HEK293 (cell line): Measurements from ENCODE around the gene TMEM240.

Source experiments
- FEZF1 ChIP-seq: fragments of 450-650 bp; formaldehyde crosslinking; IDR thresholded peaks from 2 replicates; pipeline ENCODE4 v1.5.1; 2016; ENCODE audit warnings: missing biosample characterization, missing genetic modification characterization
- RBAK ChIP-seq: fragments of 450-650 bp; formaldehyde crosslinking; IDR thresholded peaks from 2 replicates; pipeline ENCODE4 v1.5.1; 2016; ENCODE audit warnings: missing biosample characterization, missing genetic modification characterization
- SCRT2 ChIP-seq: fragments of 450-650 bp; formaldehyde crosslinking; IDR thresholded peaks from 2 replicates; pipeline ENCODE4 v1.5.1; 2016; ENCODE audit warnings: missing biosample characterization, missing genetic modification characterization
- YY1 ChIP-seq: fragments of 450-650 bp; formaldehyde crosslinking; IDR thresholded peaks from 2 replicates; pipeline ENCODE4 v1.5.1; 2018; ENCODE audit warnings: missing biosample characterization, missing genetic modification characterization
- YY2 ChIP-seq: fragments of 450-650 bp; formaldehyde crosslinking; IDR thresholded peaks from 2 replicates; pipeline ENCODE4 v1.5.1; 2016; ENCODE audit warnings: missing biosample characterization, missing genetic modification characterization
- ZBTB17 ChIP-seq: fragments of 450-650 bp; formaldehyde crosslinking; IDR thresholded peaks from 2 replicates; pipeline ENCODE4 v1.5.1; 2016; ENCODE audit warnings: missing biosample characterization, missing genetic modification characterization
- ZBTB7A ChIP-seq: fragments of 450-650 bp; formaldehyde crosslinking; IDR thresholded peaks from 2 replicates; pipeline ENCODE4 v1.5.1; 2016; ENCODE audit warnings: low read depth, missing biosample characterization, missing genetic modification characterization
- ZBTB8A ChIP-seq: fragments of 450-650 bp; formaldehyde crosslinking; IDR thresholded peaks from 2 replicates; pipeline ENCODE4 v1.5.1; 2016; ENCODE audit warnings: missing biosample characterization, missing genetic modification characterization
- ZEB2 ChIP-seq: fragments of 450-650 bp; formaldehyde crosslinking; IDR thresholded peaks from 2 replicates; pipeline ENCODE4 v1.5.1; 2016; ENCODE audit warnings: missing biosample characterization, missing genetic modification characterization
- ZFP69B ChIP-seq: fragments of 450-650 bp; formaldehyde crosslinking; IDR thresholded peaks from 2 replicates; pipeline ENCODE4 v1.5.1; 2016; ENCODE audit warnings: missing biosample characterization, missing genetic modification characterization
- ZNF341 ChIP-seq: fragments of 450-650 bp; formaldehyde crosslinking; IDR thresholded peaks from 2 replicates; pipeline ENCODE4; 2016; ENCODE audit warnings: low read depth, missing biosample characterization, missing genetic modification characterization
- ZNF366 ChIP-seq: fragments of 450-650 bp; formaldehyde crosslinking; conservative IDR thresholded peaks from 2 replicates; pipeline ENCODE4 v1.5.1; 2016; ENCODE audit warnings: missing biosample characterization, missing genetic modification characterization
- ZNF391 ChIP-seq: fragments of 450-650 bp; formaldehyde crosslinking; IDR thresholded peaks from 2 replicates; pipeline ENCODE4 v1.5.1; 2016; ENCODE audit warnings: low read depth, missing biosample characterization, missing genetic modification characterization, borderline replicate concordance
- ZNF394 ChIP-seq: fragments of 450-650 bp; formaldehyde crosslinking; IDR thresholded peaks from 2 replicates; pipeline ENCODE4 v1.5.1; 2016; ENCODE audit warnings: missing biosample characterization, missing genetic modification characterization, mild to moderate bottlenecking, moderate library complexity, borderline replicate concordance
- ZNF501 ChIP-seq: fragments of 450-650 bp; formaldehyde crosslinking; IDR thresholded peaks from 2 replicates; pipeline ENCODE4 v1.5.1; 2016; ENCODE audit warnings: missing biosample characterization, missing genetic modification characterization
- ZNF514 ChIP-seq: fragments of 450-650 bp; formaldehyde crosslinking; IDR thresholded peaks from 2 replicates; pipeline ENCODE4 v1.5.1; 2016; ENCODE audit warnings: missing biosample characterization, missing genetic modification characterization
- ZNF530 ChIP-seq: fragments of 450-650 bp; formaldehyde crosslinking; IDR thresholded peaks from 2 replicates; pipeline ENCODE4 v1.5.1; 2016; ENCODE audit warnings: low read depth, missing biosample characterization, missing genetic modification characterization
- ZNF549 ChIP-seq: fragments of 450-650 bp; IDR thresholded peaks from 2 replicates; pipeline ENCODE4 v1.5.1; 2018; ENCODE audit warnings: missing biosample characterization, missing genetic modification characterization, mild to moderate bottlenecking, inconsistent platforms, moderate library complexity
- ZNF555 ChIP-seq: fragments of 450-650 bp; formaldehyde crosslinking; conservative IDR thresholded peaks from 2 replicates; pipeline ENCODE4 v1.5.1; 2017; ENCODE audit warnings: missing biosample characterization, mild to moderate bottlenecking, missing genetic modification characterization, inconsistent platforms
- ZNF600 ChIP-seq: fragments of 450-650 bp; formaldehyde crosslinking; IDR thresholded peaks from 2 replicates; pipeline ENCODE4 v1.5.1; 2016; ENCODE audit warnings: missing biosample characterization, missing genetic modification characterization
- ZNF610 ChIP-seq: fragments of 450-650 bp; formaldehyde crosslinking; IDR thresholded peaks from 2 replicates; pipeline ENCODE4 v1.5.1; 2016; ENCODE audit warnings: missing biosample characterization, missing genetic modification characterization, borderline replicate concordance
- ZNF629 ChIP-seq: fragments of 450-650 bp; formaldehyde crosslinking; IDR thresholded peaks from 2 replicates; pipeline ENCODE4 v1.5.1; 2017; ENCODE audit warnings: missing biosample characterization, missing genetic modification characterization
- ZNF660 ChIP-seq: fragments of 450-650 bp; IDR thresholded peaks from 2 replicates; pipeline ENCODE4 v1.5.1; 2018; ENCODE audit warnings: missing biosample characterization, mild to moderate bottlenecking, missing genetic modification characterization
- ZNF768 ChIP-seq: fragments of 450-650 bp; formaldehyde crosslinking; IDR thresholded peaks from 2 replicates; pipeline ENCODE4 v1.5.1; 2018; ENCODE audit warnings: missing biosample characterization, mild to moderate bottlenecking, missing genetic modification characterization
- TF ChIP-seq, protein P1 (sequence below): fragments of 450-650 bp; formaldehyde crosslinking; IDR thresholded peaks from 2 replicates; pipeline ENCODE4 v1.5.1; 2016; ENCODE audit warnings: missing biosample characterization, missing genetic modification characterization
- TF ChIP-seq, protein P2 (sequence below): fragments of 450-650 bp; formaldehyde crosslinking; IDR thresholded peaks from 2 replicates; pipeline ENCODE4 v1.5.1; 2016; ENCODE audit warnings: missing biosample characterization, missing genetic modification characterization
- TF ChIP-seq, protein P3 (sequence below): fragments of 450-650 bp; formaldehyde crosslinking; IDR thresholded peaks from 2 replicates; pipeline ENCODE4 v1.5.1; 2017; ENCODE audit warnings: missing biosample characterization, missing genetic modification characterization
- TF ChIP-seq, protein P4 (sequence below): fragments of 450-650 bp; formaldehyde crosslinking; IDR thresholded peaks from 2 replicates; pipeline ENCODE4 v1.5.1; 2016; ENCODE audit warnings: missing biosample characterization, missing genetic modification characterization
- TF ChIP-seq, protein P5 (sequence below): fragments of 450-650 bp; formaldehyde crosslinking; IDR thresholded peaks from 2 replicates; pipeline ENCODE4 v1.5.1; 2017; ENCODE audit warnings: missing biosample characterization, mild to moderate bottlenecking, missing genetic modification characterization, moderate library complexity
- TF ChIP-seq, protein P6 (sequence below): fragments of 450-650 bp; formaldehyde crosslinking; IDR thresholded peaks from 2 replicates; pipeline ENCODE4 v1.5.1; 2017; ENCODE audit warnings: missing biosample characterization, missing genetic modification characterization

The TMEM240 gene

DNA sequence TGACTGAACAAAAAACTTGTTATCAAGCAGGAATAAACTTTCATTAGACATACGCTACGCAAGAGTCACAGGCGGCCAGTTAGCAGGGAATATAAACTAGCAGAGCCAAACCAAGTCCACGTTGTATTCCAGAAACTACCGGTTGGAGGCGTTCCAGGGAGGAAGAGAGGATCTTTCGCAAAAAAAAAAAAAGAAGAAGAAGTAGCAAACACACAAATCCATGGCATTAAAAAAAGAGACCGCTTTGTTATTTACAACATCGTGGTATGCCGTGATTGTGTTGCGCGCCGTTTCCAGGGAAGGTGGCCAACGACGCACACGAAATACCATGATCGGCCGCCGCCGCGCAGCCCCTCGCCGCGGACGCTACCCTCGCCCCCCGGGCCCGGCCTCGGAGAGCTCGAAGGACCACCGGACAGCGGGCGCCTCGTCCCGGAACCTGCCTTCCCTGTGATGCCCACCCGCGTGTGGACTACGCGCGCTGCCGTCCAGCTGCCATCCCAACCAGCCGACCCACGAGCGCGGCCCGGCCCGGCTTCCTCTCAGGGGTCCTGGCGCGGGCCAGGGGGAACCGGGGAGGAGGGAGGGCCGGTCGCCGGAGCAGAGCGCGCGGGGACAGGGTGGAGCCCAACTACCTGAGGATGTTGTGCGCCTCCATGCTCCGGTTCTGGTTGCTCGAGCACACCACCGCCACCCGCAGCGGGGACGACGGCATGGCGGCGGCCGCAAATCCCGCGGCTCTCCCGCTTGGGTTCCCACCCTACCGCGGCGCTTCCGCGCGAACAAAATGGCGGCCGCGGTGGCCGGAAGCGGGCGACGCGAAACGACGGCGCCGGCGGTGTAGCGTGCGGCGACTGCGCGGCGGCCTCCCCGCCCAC, 33.7 kb upstream of the TMEM240 start (continued):
- TF ChIP-seq ZNF366 (tag by site-specific recombination) (peak; percentile 50; the same call in 1 of the 2 replicates), FEZF1 (tag by site-specific recombination) (no peak), ZNF394 (tag by site-specific recombination) (no peak; the same call in 1 of the 2 replicates), ZNF391 (tag by site-specific recombination) (0 out of 2 replicates have a peak, but pooled peaks have one; percentile 29), ZNF549 (no peak), SCRT2 (tag by site-specific recombination) (no peak), ZNF555 (tag by site-specific recombination) (no peak), ZBTB17 (tag by site-specific recombination) (no peak), ZEB2 (tag by site-specific recombination) (peak; percentile 65), ZNF610 (tag by site-specific recombination) (peak; percentile 66; the same call in 1 of the 2 replicates), YY2 (tag by site-specific recombination) (peak; percentile 86), RBAK (tag by site-specific recombination) (no peak), ZNF600 (tag by site-specific recombination) (peak; percentile 38; the same call in 1 of the 2 replicates), ZNF768 (no peak), ZNF341 (tag by site-specific recombination) (peak; percentile 67), ZNF660 (tag by site-specific recombination) (no peak), ZBTB7A (peak; percentile 22; the same call in 1 of the 2 replicates), ZNF530 (tag by site-specific recombination) (no peak), ZFP69B (tag by site-specific recombination) (no peak), ZNF629 (tag by site-specific recombination) (0 out of 2 replicates have a peak, but pooled peaks have one; percentile 33), ZBTB8A (tag by site-specific recombination) (0 out of 2 replicates have a peak, but pooled peaks have one; percentile 2), ZNF501 (peak; percentile 28), YY1 (tag by site-specific recombination) (peak; percentile 90), ZNF514 (tag by site-specific recombination) (no peak)
- TF ChIP-seq, protein P1, sequence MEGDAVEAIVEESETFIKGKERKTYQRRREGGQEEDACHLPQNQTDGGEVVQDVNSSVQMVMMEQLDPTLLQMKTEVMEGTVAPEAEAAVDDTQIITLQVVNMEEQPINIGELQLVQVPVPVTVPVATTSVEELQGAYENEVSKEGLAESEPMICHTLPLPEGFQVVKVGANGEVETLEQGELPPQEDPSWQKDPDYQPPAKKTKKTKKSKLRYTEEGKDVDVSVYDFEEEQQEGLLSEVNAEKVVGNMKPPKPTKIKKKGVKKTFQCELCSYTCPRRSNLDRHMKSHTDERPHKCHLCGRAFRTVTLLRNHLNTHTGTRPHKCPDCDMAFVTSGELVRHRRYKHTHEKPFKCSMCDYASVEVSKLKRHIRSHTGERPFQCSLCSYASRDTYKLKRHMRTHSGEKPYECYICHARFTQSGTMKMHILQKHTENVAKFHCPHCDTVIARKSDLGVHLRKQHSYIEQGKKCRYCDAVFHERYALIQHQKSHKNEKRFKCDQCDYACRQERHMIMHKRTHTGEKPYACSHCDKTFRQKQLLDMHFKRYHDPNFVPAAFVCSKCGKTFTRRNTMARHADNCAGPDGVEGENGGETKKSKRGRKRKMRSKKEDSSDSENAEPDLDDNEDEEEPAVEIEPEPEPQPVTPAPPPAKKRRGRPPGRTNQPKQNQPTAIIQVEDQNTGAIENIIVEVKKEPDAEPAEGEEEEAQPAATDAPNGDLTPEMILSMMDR = peak; percentile 56; the same call in 1 of the 2 replicates
- TF ChIP-seq, protein P2, sequence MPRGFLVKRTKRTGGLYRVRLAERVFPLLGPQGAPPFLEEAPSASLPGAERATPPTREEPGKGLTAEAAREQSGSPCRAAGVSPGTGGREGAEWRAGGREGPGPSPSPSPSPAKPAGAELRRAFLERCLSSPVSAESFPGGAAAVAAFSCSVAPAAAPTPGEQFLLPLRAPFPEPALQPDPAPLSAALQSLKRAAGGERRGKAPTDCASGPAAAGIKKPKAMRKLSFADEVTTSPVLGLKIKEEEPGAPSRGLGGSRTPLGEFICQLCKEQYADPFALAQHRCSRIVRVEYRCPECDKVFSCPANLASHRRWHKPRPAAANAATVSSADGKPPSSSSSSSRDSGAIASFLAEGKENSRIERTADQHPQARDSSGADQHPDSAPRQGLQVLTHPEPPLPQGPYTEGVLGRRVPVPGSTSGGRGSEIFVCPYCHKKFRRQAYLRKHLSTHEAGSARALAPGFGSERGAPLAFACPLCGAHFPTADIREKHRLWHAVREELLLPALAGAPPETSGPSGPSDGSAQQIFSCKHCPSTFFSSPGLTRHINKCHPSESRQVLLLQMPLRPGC (tag by site-specific recombination) = no peak; the same call in 1 of the 2 replicates
- TF ChIP-seq, protein P3, sequence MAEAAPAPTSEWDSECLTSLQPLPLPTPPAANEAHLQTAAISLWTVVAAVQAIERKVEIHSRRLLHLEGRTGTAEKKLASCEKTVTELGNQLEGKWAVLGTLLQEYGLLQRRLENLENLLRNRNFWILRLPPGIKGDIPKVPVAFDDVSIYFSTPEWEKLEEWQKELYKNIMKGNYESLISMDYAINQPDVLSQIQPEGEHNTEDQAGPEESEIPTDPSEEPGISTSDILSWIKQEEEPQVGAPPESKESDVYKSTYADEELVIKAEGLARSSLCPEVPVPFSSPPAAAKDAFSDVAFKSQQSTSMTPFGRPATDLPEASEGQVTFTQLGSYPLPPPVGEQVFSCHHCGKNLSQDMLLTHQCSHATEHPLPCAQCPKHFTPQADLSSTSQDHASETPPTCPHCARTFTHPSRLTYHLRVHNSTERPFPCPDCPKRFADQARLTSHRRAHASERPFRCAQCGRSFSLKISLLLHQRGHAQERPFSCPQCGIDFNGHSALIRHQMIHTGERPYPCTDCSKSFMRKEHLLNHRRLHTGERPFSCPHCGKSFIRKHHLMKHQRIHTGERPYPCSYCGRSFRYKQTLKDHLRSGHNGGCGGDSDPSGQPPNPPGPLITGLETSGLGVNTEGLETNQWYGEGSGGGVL (tag by site-specific recombination) = peak; percentile 15; the same call in 1 of the 2 replicates
- TF ChIP-seq, protein P4, sequence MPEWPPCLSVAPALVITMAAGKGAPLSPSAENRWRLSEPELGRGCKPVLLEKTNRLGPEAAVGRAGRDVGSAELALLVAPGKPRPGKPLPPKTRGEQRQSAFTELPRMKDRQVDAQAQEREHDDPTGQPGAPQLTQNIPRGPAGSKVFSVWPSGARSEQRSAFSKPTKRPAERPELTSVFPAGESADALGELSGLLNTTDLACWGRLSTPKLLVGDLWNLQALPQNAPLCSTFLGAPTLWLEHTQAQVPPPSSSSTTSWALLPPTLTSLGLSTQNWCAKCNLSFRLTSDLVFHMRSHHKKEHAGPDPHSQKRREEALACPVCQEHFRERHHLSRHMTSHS (tag by site-specific recombination) = no peak; the same call in 1 of the 2 replicates
- TF ChIP-seq, protein P5, sequence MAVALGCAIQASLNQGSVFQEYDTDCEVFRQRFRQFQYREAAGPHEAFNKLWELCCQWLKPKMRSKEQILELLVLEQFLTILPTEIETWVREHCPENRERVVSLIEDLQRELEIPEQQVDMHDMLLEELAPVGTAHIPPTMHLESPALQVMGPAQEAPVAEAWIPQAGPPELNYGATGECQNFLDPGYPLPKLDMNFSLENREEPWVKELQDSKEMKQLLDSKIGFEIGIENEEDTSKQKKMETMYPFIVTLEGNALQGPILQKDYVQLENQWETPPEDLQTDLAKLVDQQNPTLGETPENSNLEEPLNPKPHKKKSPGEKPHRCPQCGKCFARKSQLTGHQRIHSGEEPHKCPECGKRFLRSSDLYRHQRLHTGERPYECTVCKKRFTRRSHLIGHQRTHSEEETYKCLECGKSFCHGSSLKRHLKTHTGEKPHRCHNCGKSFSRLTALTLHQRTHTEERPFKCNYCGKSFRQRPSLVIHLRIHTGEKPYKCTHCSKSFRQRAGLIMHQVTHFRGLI (tag by site-specific recombination) = 0 out of 2 replicates have a peak, but pooled peaks have one; percentile 46
- TF ChIP-seq, protein P6, sequence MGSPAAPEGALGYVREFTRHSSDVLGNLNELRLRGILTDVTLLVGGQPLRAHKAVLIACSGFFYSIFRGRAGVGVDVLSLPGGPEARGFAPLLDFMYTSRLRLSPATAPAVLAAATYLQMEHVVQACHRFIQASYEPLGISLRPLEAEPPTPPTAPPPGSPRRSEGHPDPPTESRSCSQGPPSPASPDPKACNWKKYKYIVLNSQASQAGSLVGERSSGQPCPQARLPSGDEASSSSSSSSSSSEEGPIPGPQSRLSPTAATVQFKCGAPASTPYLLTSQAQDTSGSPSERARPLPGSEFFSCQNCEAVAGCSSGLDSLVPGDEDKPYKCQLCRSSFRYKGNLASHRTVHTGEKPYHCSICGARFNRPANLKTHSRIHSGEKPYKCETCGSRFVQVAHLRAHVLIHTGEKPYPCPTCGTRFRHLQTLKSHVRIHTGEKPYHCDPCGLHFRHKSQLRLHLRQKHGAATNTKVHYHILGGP = no peak
